HepG2 (cell line): ENCODE data around the gene UTS2R. TPM values are rescaled to one million over a fixed set of nuclear protein-coding genes. Genes with fewer than 3 reads are reported as not detected.

Experiments used
- BRCA1 ChIP-seq: sonication (generic); formaldehyde crosslinking; IDR thresholded peaks from 2 replicates; pipeline ENCODE4 v1.4.0; 2020; ENCODE audit warnings: missing genetic modification reagents
- DZIP1 ChIP-seq: sonication (generic); formaldehyde crosslinking; IDR thresholded peaks from 2 replicates; pipeline ENCODE4 v1.5.0; 2020; ENCODE audit warnings: mild to moderate bottlenecking, missing genetic modification reagents
- GMEB2 ChIP-seq: IDR thresholded peaks from 2 replicates; pipeline ENCODE4 v1.6.1; 2016; ENCODE audit warnings: missing biosample characterization, missing genetic modification reagents, low read depth
- GPBP1L1 ChIP-seq: sonication (generic); formaldehyde crosslinking; IDR thresholded peaks from 2 replicates; pipeline ENCODE4 v1.5.0; 2020; ENCODE audit warnings: mild to moderate bottlenecking, missing genetic modification reagents
- HDAC1 ChIP-seq: sonication (generic); formaldehyde crosslinking; IDR thresholded peaks from 2 replicates; pipeline ENCODE4 v1.5.1; 2020; ENCODE audit warnings: mild to moderate bottlenecking, missing genetic modification reagents
- RERE ChIP-seq: IDR thresholded peaks from 2 replicates; pipeline ENCODE4 v1.6.1; 2016; ENCODE audit warnings: low read depth, missing genetic modification reagents, missing compliant biosample characterization
- RXRA ChIP-seq: sonication (generic); formaldehyde crosslinking; IDR thresholded peaks from 2 replicates; pipeline ENCODE4 v1.5.1; 2020; ENCODE audit warnings: missing genetic modification reagents
- SOX13 ChIP-seq, 3 experiments: fragments of 450-650 bp in 1 of 3; sonication (generic) in 1 of 3; formaldehyde crosslinking in 1 of 3; IDR thresholded peaks in 2 of 3; conservative IDR thresholded peaks in 1 of 3; 2 replicates each; pipeline versions ENCODE4 v1.5.0 to v1.6.1; 2016 to 2020; ENCODE audit warnings: antibody characterized with exemption in 1 of 3, mild to moderate bottlenecking in 1 of 3, missing compliant biosample characterization in 1 of 3, missing genetic modification reagents in 1 of 3, moderate library complexity in 1 of 3
- TCF7 ChIP-seq: sonication (generic); IDR thresholded peaks from 2 replicates; pipeline ENCODE4 v1.6.1; 2016; ENCODE audit warnings: antibody characterized with exemption, low read depth
- TEAD3 ChIP-seq: optimal IDR thresholded peaks from 2 replicates; pipeline ENCODE3; 2016; ENCODE audit warnings: borderline replicate concordance
- ZFP36L2 ChIP-seq: sonication (generic); formaldehyde crosslinking; IDR thresholded peaks from 2 replicates; pipeline ENCODE4 v1.4.0; 2020; ENCODE audit warnings: missing genetic modification reagents
- ZNF317 ChIP-seq: sonication (generic); formaldehyde crosslinking; IDR thresholded peaks from 2 replicates; pipeline ENCODE4 v1.5.0; 2020; ENCODE audit warnings: mild to moderate bottlenecking, missing genetic modification reagents
- ZNF34 ChIP-seq: sonication (generic); formaldehyde crosslinking; IDR thresholded peaks from 2 replicates; pipeline ENCODE4 v1.4.0; 2020; ENCODE audit warnings: mild to moderate bottlenecking, missing genetic modification reagents, borderline replicate concordance
- ZNF362 ChIP-seq: sonication (generic); formaldehyde crosslinking; IDR thresholded peaks from 2 replicates; pipeline ENCODE4 v1.4.0; 2020; ENCODE audit warnings: missing genetic modification reagents, mild to moderate bottlenecking, borderline replicate concordance
- ZNF766 ChIP-seq: sonication (generic); formaldehyde crosslinking; IDR thresholded peaks from 2 replicates; pipeline ENCODE4 v1.5.0; 2020; ENCODE audit warnings: missing genetic modification reagents, borderline replicate concordance
- ZSCAN25 ChIP-seq: sonication (generic); formaldehyde crosslinking; IDR thresholded peaks from 2 replicates; pipeline ENCODE4 v1.8.0; 2022; ENCODE audit warnings: mild to moderate bottlenecking, missing genetic modification reagents
- polyA plus RNA-seq, 8 experiments: library from polyadenylated mRNA; depleted of rRNA in 3 of 8; stranded (reverse) in 7 of 8; unstranded in 1 of 8; fragments of >200 nt; fragmentation: Illumina TruSeq in 4 of 8; extraction: Trizol in 4 of 8; gene quantifications; 2 replicates each; pipeline versions ENCODE4 v1.2.1 to v1.2.3, GENCODE V29; 2011 to 2016; ENCODE audit warnings: low read depth in 4 of 8, missing spikeins in 1 of 8, mixed read lengths in 1 of 8; ENCODE audit not compliant: insufficient read depth in 1 of 8
- total RNA-seq, 5 experiments: library from RNA; depleted of rRNA; stranded (reverse); fragments of >200 nt; fragmentation: Illumina TruSeq; extraction: Trizol; gene quantifications; 2 replicates each; pipeline ENCODE4 v1.2.3, GENCODE V29; 2016; ENCODE audit warnings: low read depth in 1 of 5

Gene UTS2R
- total and polyA plus RNA-seq, 2 of the 13 experiments (the other 11 are each of a cell fraction or from before 2014, with no cell fraction given) = 0.13 to 0.15 TPM

- TF ChIP-seq ZNF34 (CRISPR knock-in tag) (0 out of 2 replicates have a peak, but pooled peaks have one; percentile 23), GMEB2 (CRISPR knock-in tag) (no peak), ZFP36L2 (no peak), RERE (CRISPR knock-in tag) (0 out of 2 replicates have a peak, but pooled peaks have one; percentile 11), ZNF317 (CRISPR knock-in tag) (no peak), BRCA1 (no peak), ZNF766 (CRISPR knock-in tag) (no peak), SOX13 (IDR thresholded peaks at IDR 0.05) (no peak), SOX13 (CRISPR knock-in tag; conservative IDR thresholded peaks at IDR 0.05 in 1 of 2, IDR thresholded peaks at IDR 0.05 in 1 of 2) (no peak), ZSCAN25 (CRISPR knock-in tag) (no peak), TEAD3 (CRISPR knock-in tag) (no peak), GPBP1L1 (CRISPR knock-in tag) (no peak), ZNF362 (CRISPR knock-in tag) (no peak), HDAC1 (CRISPR knock-in tag) (no peak), DZIP1 (CRISPR knock-in tag) (no peak), TCF7 (no peak), RXRA (CRISPR knock-in tag) (no peak)
Observed at GRCh38 chr17:82356845-82357355, 14.7 kb upstream of the UTS2R start (continued).
